LNCaP clone FGC (cell line): ENCODE data around the gene TREX2.

Experiments
- DNase-seq: peaks from one replicate; pipeline ENCODE4 v3.0.0-alpha.2; 2011; ENCODE audit warnings: low read depth
- H3K4me3 ChIP-seq: 2 replicates; pipeline ENCODE4 v1.5.1; 2011; ENCODE audit warnings: mild to moderate bottlenecking, low read depth, low read length, control low read depth
- TF ChIP-seq, protein P1 (sequence below): IDR thresholded peaks from 2 replicates; pipeline ENCODE4 v1.5.1; 2012; ENCODE audit warnings: mild to moderate bottlenecking; ENCODE audit not compliant: control insufficient read depth, insufficient read depth; ENCODE audit errors: extremely low read depth

TREX2 gene

DNA sequence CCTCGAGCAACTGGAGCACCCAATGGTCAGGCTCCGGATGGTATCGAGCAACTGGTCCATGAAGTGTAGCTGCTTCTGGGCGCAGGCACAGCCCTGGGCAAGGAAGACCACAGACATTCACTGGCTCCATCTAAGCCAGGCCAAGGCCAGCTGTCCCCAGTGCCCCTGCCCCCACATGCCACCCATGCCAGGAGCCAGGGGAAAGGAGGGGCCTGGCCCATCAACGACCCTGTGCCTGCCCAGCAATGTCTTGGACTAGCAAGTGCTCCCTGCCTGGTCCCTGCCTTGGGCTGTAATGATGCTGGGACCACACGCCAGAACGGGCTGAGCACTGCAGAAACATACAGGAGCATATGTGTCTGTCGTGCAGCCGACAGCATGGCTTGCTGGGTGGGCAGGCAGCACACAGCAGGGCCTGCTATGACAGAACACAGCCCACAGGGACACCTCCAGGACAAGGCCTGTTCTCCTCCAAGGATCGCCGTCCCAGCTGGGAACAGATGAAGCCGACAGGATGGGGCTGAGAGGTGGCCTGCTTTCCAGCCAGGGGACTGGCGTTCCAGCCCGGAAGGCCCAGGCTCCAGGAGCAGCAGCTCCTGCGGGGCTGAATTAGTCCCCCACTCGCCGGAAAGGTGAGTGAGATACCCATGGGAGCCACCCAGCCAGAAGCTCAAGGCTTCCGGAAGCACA, 11.4 kb upstream of the TREX2 start:
- no peak for DNase-seq
- no peak overlapping the region for H3K4me3 ChIP-seq
- TF ChIP-seq, protein P1, sequence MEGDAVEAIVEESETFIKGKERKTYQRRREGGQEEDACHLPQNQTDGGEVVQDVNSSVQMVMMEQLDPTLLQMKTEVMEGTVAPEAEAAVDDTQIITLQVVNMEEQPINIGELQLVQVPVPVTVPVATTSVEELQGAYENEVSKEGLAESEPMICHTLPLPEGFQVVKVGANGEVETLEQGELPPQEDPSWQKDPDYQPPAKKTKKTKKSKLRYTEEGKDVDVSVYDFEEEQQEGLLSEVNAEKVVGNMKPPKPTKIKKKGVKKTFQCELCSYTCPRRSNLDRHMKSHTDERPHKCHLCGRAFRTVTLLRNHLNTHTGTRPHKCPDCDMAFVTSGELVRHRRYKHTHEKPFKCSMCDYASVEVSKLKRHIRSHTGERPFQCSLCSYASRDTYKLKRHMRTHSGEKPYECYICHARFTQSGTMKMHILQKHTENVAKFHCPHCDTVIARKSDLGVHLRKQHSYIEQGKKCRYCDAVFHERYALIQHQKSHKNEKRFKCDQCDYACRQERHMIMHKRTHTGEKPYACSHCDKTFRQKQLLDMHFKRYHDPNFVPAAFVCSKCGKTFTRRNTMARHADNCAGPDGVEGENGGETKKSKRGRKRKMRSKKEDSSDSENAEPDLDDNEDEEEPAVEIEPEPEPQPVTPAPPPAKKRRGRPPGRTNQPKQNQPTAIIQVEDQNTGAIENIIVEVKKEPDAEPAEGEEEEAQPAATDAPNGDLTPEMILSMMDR, result no peak

DNA sequence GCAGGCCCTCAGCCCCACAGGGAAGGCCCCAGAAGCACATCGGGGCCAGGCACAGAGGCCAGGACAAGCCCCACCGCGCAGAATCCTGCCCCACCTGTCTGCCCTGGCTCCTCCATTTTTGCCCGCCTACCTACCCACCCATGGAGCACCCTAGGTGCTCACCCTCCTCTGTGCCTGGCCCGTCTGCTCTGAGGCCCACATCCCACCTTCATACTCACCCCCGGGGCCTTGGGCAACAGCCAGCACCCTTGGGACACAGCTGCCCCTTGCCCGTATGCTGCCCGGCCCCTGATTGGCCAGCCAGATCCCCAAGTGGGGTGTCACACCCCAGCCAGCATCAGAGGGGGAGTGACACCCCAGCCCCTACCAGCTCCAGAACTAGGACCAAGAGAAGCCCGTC, 10.8 kb upstream of the TREX2 start:
- DNase-seq, result no peak
- H3K4me3 ChIP-seq, result no peak overlapping the region
- TF ChIP-seq, protein P1, result no peak

DNA sequence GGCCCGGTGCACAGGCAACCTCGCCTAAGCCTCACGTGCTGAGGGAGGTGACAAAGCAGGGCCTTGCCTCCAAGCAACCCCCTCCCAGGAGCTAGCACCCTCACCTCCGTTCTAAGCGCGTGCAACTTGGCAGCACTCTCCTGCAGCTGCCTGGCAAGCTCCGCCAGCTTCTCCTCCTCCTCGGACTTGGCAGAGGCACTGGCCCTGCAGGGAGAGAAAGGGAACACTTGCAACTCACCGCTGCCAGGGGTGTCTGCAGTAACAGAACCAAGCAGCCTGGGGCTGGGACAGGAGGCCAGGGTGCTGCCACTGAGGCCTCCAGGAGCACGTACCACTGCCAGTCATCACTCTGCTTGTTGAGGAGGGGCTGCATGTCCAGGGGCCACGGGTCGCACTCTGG, 10.3 kb upstream of the TREX2 start:
- no peak overlapping the region for H3K4me3 ChIP-seq
- TF ChIP-seq, protein P1, result no peak
- DNase-seq, result peak; percentile 18

DNA sequence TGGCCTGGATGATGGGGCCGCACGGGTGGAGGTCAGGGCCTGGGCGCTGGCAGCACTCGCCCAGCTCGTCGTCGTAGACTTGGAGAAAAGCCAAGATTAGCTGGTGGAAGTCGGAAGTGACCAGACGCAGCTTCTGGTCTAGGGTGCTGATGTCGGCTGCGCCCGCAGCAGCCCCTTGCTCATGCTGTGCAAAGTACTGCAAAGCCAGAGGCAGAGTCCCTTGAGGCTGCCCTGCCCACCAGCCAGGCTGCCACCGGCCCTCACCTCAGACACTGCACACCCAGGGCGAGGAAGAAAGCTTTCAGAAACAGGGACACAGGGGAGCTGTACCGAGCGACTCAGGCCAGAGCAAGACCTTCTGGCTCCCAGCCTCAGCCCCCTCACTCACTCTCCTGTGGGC, 9.7 kb upstream of the TREX2 start:
- H3K4me3 ChIP-seq, result no peak overlapping the region
- TF ChIP-seq, protein P1, result no peak
- DNase-seq, result no peak

DNA sequence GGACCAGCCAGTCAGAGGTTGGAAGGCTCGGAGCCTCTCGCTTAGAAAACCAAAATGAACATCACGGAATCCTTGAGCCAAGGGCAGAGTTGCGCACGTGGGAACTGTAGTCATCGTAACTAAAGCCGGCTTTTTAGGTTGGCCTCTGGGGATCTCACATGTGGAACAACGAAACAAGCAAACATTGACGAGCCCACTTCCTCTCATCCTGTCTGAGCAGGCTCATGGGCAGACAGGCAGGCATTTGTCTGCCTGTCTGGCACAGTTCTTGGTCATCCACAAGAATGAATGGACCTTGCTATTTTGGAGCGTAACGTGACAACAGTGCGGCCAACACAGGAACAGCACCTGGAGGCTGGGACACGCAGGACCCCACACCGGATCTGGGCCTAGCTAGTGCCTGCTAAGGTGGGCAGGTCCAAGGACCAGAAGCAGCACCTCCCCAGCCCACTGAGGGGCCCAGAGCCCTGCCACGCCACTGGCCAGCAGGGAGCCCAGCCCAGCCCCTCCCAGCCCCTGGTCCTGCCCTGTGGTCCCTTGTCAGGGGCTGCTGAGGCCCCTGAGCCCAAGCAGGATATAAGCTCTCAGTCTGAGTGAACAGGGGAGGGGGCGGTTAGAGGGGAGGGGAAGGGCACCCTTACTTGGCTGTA, 9.2 kb upstream of the TREX2 start:
- TF ChIP-seq, protein P1, result no peak
- no peak overlapping the region for H3K4me3 ChIP-seq

DNA sequence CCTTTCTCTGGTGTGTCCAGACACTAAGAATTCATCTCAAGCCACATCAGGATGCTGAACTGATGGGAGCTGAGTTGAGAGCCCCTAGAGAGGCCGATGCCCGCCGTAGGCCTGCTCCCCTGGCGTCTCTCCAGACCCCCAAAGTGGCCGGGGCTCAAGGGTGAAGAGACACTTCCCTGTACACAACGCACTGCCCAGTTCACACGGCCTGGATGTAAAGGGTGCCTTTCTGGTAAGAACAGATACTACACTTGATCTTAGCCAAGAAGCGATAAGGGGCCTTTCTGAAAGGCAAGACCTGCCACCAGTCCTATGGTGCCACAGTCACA, 5.1 kb upstream of the TREX2 start:
- TF ChIP-seq, protein P1, result no peak
- no peak overlapping the region for H3K4me3 ChIP-seq
- DNase-seq, result no peak

More for the DNA sequence above, 9.2 kb upstream of the TREX2 start:
- DNase-seq, result no peak
